HepG2 (cell line): ENCODE results near the gene CD2AP. TPM values are rescaled to one million over a fixed set of nuclear protein-coding genes. Genes with fewer than 3 reads are reported as not detected.

ENCODE experiments used
- polyA plus RNA-seq, 8 experiments: library from polyadenylated mRNA; depleted of rRNA in 3 of 8; stranded (reverse) in 7 of 8; unstranded in 1 of 8; fragments of >200 nt; fragmentation: Illumina TruSeq in 4 of 8; extraction: Trizol in 4 of 8; gene quantifications; 2 replicates each; pipeline versions ENCODE4 v1.2.1 to v1.2.3, GENCODE V29; 2011 to 2016; ENCODE audit warnings: low read depth in 4 of 8, missing spikeins in 1 of 8, mixed read lengths in 1 of 8; ENCODE audit not compliant: insufficient read depth in 1 of 8
- small RNA-seq, 3 experiments: library from RNA; depleted of rRNA; stranded (forward); fragments of <200 nt; gene quantifications; one replicate each; pipeline ENCODE3, GENCODE V24; 2012; ENCODE audit warnings: low read depth in 2 of 3, low replicate concordance in 1 of 3; ENCODE audit not compliant: insufficient read length in 3 of 3, insufficient read depth in 2 of 3
- total RNA-seq, 5 experiments: library from RNA; depleted of rRNA; stranded (reverse); fragments of >200 nt; fragmentation: Illumina TruSeq; extraction: Trizol; gene quantifications; 2 replicates each; pipeline ENCODE4 v1.2.3, GENCODE V29; 2016; ENCODE audit warnings: low read depth in 1 of 5
- TF ChIP-seq, protein P1 (sequence below): sonication (generic); formaldehyde crosslinking; IDR thresholded peaks from 2 replicates; pipeline ENCODE4 v1.4.0; 2020; ENCODE audit warnings: missing genetic modification reagents

The CD2AP gene
- total and polyA plus RNA-seq, 2 of the 13 experiments (the other 11 are each of a cell fraction or from before 2014, with no cell fraction given) = 8.6 to 31.9 TPM

DNA sequence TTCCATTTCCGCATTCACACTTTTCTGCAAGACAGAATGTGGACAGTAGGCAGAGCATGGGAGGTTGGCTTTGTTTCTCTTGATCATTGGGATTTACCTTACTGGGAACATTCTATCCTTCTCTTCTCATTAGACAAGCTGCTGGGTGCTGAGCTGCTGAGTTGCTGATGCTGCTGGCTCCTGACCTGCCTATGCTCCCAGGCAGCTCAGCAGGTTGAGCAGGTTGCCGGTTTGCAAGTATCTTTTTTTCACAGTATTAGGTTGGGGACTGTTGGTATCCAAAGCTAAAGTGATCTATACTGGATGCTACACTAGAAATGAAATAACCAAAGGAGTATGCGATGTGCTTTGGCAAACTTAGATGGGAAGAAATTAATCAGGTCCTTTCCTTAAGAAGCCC lies 197.1 kb downstream of the CD2AP start (continued):
- TF ChIP-seq, protein P1, sequence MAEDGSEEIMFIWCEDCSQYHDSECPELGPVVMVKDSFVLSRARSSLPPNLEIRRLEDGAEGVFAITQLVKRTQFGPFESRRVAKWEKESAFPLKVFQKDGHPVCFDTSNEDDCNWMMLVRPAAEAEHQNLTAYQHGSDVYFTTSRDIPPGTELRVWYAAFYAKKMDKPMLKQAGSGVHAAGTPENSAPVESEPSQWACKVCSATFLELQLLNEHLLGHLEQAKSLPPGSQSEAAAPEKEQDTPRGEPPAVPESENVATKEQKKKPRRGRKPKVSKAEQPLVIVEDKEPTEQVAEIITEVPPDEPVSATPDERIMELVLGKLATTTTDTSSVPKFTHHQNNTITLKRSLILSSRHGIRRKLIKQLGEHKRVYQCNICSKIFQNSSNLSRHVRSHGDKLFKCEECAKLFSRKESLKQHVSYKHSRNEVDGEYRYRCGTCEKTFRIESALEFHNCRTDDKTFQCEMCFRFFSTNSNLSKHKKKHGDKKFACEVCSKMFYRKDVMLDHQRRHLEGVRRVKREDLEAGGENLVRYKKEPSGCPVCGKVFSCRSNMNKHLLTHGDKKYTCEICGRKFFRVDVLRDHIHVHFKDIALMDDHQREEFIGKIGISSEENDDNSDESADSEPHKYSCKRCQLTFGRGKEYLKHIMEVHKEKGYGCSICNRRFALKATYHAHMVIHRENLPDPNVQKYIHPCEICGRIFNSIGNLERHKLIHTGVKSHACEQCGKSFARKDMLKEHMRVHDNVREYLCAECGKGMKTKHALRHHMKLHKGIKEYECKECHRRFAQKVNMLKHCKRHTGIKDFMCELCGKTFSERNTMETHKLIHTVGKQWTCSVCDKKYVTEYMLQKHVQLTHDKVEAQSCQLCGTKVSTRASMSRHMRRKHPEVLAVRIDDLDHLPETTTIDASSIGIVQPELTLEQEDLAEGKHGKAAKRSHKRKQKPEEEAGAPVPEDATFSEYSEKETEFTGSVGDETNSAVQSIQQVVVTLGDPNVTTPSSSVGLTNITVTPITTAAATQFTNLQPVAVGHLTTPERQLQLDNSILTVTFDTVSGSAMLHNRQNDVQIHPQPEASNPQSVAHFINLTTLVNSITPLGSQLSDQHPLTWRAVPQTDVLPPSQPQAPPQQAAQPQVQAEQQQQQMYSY (CRISPR knock-in tag) = no peak
- TF ChIP-seq, all 625 proteins: peak for 0

Small RNA genes within 50 kb of the gene (small RNA-seq; reads per million reads assigned to genes)
- gene RF00019 = 0 reads per million in 3 experiments

Other genes with a start within 250 kb of the CD2AP start
- gene TNFRSF21, start 167.9 kb upstream of the CD2AP start, total RNA-seq (2016; rRNA removed; fragmentation: Illumina TruSeq; extraction: Trizol) = 35.4 and 46.3 TPM in 2 replicates
- 24.8 and 27.5 TPM in 2 replicates for gene TNFRSF21, start 167.9 kb upstream of the CD2AP start, polyA plus RNA-seq (2011; rRNA removed)
- gene ADGRF4, start 220.8 kb downstream of the CD2AP start, total RNA-seq (2016; rRNA removed; fragmentation: Illumina TruSeq; extraction: Trizol) = not detected in 2 replicates
- 0.01 TPM in 1 of 2 replicates, not detected in the other for gene ADGRF4, start 220.8 kb downstream of the CD2AP start, polyA plus RNA-seq (2011; rRNA removed)